Activated CD4-positive, alpha-beta T cell treated with anti-CD3 and anti-CD28 coated beads for 24 hours (primary cell): Measurements from ENCODE around the gene TMEM60.
A peak's percentile ranks its signal among the peaks of the same experiment; 100 is the strongest.

Experiments used
- DNase-seq, 2 donors: peaks; one replicate each; pipeline ENCODE4 v3.0.0-alpha.2; 2020; ENCODE audit warnings: low read depth in 2 of 2

Gene TMEM60

GRCh38 chr7:77771901-77772300 lies 26.3 kb downstream of the TMEM60 start:
- no peak for DNase-seq

- DNase-seq, result no peak
These were observed 27.9 kb downstream of the TMEM60 start for GRCh38 chr7:77770316-77770715.

GRCh38 chr7:77766801-77767605 lies 31.2 kb downstream of the TMEM60 start:
- no peak for DNase-seq

- no peak for DNase-seq
These were observed 32.1 kb downstream of the TMEM60 start for GRCh38 chr7:77765906-77766800.

GRCh38 chr7:77765481-77765880 lies 32.8 kb downstream of the TMEM60 start:
- no peak for DNase-seq

GRCh38 chr7:77760809-77761453 lies 37.3 kb downstream of the TMEM60 start:
- no peak for DNase-seq

- peak; percentile 38 to 70 for DNase-seq
These were observed 38.8 kb downstream of the TMEM60 start for GRCh38 chr7:77759294-77759889.

GRCh38 chr7:77757589-77757988 lies 40.6 kb downstream of the TMEM60 start:
- no peak for DNase-seq

GRCh38 chr7:77753173-77753572 lies 45.1 kb downstream of the TMEM60 start:
- DNase-seq, result no peak

GRCh38 chr7:77752016-77752415 lies 46.2 kb downstream of the TMEM60 start:
- DNase-seq, result no peak

- DNase-seq, result no peak
These were observed 50.5 kb downstream of the TMEM60 start for GRCh38 chr7:77747718-77748117.

- DNase-seq, result no peak
These were observed 51.1 kb downstream of the TMEM60 start for GRCh38 chr7:77747178-77747577.

- no peak for DNase-seq
These were observed 51.4 kb downstream of the TMEM60 start for GRCh38 chr7:77746824-77747165.

- no peak for DNase-seq
These were observed 51.9 kb downstream of the TMEM60 start for GRCh38 chr7:77746164-77746823.

- no peak for DNase-seq
These were observed 52.5 kb downstream of the TMEM60 start for GRCh38 chr7:77745746-77746145.
